OCI-LY7 (cell line): ENCODE measurements around the gene CFAP69.

Experiments used
- CTCF ChIP-seq: fragments of 200-600 bp; sonication (generic); conservative IDR thresholded peaks from 2 replicates; pipeline ENCODE4 v1.5.1; 2014; ENCODE audit warnings: mild to moderate bottlenecking, antibody characterized with exemption, low read length, moderate library complexity, mixed read lengths
- EZH2phosphoT487 ChIP-seq: fragments of 200-600 bp; sonication (generic); IDR thresholded peaks from 2 replicates; pipeline ENCODE4 v1.6.1; 2018; ENCODE audit warnings: low read depth, borderline replicate concordance, mild to moderate bottlenecking, mixed run types, antibody characterized with exemption, low read length, moderate library complexity, mixed read lengths

GRCh38 chr7:90298145-90299038 is 53.4 kb downstream of the CFAP69 start:
- peak; percentile 76 for TF ChIP-seq CTCF
- TF ChIP-seq EZH2phosphoT487, result no peak
